ENCODE data around the gene MDFI.
"Not testable (repeated sequence)": the region's sequence is repeated elsewhere in the genome, so short reads cannot be mapped to it uniquely, and the experiment has no call there.

Gene MDFI

DNA sequence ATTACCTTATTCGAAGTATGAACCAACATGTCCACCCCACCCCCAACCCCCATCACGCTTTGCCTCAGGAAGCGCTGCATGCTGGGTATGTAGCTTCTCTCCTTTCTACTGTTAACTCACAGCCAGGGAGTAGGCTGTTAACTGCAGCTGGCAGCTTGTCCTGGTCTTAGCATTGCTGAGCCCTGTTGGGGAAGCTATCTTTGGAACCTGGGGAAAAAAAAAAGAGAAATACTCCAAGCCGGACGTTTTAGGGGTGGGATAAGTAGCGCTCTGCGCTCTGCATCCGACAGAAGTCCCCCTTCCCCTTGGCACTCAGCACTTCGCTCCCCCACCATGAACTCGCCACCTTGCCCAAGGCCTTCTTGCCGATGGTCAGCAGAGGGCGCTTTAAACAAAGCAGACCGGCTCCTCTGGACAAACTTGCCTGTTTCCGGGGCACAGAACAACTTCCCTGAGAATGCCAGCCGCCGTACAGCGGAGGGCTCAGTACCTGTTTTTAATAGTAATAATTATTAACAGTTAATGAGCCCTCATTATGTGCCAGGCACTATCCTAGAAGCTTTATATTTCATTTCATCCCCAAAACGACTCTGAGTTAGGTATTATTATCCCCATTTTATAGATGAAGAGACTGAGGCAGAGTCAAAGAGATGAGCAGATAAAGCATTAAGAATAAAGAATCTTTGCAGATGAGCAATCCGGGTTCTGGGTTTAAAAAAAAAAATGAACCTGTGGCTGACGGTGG is 35.2 kb upstream of the MDFI start:
- peak; percentile 59 for FAIRE-seq

DNA sequence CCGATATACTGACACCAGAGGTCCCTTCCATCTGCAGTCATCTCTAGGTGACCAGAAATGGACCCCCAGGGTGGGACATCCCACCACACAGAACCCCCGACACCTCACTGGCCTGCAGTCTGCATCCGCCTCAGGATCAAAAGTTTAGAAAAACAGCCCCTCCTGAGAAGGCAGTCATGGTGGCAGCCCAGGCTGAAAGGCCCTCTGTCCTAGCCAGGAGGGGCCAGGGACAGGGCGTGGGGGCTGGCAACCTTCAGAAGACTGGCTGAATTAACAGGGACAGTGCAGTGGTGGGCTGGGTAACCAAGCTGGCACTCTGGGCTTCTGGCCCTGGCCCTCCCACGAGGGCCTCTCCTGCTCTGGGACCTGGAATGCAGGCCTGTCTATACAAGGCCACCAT is 34.3 kb upstream of the MDFI start:
- FAIRE-seq, result no peak

DNA sequence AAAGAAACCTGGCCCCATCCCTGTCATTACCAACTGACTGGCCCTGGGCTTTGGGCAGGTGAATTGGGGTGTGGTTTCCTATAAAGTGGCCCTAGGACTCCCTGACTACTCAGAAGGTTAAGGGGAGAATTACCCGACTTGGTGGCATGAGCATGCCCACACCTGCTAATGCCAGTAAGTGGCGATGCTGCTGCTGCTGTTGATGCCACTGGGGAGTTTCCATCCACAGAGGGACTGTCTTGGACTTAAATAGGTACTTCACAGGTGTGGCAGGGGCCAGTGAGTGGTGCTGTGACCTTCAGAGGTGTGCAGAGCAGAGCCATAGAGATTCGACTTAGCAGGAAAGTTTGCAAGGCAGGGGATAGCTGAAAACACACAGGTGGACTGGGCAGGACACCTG is 32.6 kb upstream of the MDFI start:
- FAIRE-seq, result no peak

DNA sequence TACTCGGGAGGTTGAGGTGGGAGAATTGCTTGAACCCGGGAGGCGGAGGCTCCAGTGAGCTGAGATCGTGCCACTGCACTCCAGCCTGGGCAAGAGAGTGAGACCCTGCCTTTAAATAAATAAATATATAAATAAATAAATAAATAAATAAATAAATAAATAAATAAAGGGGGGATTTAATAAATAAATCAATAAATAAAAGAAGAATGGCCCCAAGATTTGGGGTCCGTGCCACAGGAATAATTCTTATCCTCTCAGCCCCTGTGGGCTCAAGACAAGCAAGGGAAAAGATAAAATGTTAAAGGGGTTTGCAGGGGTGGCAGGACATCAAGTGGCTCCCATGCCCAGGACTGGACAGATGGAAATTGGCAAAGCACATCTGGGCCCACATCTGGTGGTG is 31.2 kb upstream of the MDFI start:
- FAIRE-seq, result no peak

DNA sequence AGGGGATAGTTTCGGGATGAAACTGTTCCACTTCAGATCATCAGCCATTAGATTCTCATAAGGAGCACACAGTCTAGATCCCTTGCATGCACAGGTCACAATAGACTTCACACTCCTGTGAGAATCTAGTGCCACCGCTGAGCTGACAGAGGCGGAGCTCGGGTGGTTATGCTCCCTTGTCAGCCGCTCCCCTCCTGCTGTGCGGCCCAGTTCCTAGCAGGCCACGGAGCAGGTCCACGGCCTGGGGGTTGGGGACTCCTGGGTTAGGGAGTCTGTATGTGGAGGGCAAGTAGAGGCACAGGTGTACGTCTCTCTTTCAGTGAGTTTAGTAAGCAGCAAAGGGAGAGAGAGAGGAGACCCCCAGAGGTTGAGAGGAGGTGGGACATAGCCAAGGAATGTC is 30.5 kb upstream of the MDFI start:
- FAIRE-seq, result no peak

DNA sequence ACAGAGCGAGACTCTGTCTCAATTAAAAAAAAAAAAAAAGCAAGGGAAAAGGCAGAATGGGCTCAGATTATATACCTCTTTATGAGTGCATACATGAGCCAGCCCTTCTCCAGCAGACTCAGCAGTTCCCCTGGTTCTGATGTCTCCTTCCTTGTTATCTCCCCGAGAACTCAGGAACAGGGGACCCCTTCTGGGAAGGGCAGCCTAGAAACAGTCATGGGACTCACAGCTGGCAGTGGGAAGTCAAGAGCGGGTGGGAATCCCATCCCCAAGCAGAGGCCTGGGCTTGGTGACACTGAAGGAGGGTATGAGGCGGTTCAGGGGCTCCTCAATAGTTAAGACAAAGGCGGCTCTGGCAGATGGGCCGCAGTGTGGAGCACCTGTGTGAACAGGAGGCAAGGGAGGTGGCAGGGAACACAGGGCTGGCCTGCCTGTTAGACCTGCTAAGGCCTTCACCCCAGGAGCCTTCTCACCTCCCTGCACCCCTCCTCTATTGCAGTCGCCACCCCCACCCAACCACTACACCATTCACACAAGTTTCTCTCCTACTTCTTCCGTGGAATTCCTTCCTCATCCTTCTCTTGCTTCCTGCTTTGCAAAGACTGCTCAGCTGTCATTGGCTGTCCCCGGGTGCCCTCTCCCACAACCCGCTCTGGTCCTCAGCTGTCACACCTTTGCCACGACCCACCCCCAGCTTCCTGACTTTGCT is 29.7 kb upstream of the MDFI start:
- FAIRE-seq, result no peak

DNA sequence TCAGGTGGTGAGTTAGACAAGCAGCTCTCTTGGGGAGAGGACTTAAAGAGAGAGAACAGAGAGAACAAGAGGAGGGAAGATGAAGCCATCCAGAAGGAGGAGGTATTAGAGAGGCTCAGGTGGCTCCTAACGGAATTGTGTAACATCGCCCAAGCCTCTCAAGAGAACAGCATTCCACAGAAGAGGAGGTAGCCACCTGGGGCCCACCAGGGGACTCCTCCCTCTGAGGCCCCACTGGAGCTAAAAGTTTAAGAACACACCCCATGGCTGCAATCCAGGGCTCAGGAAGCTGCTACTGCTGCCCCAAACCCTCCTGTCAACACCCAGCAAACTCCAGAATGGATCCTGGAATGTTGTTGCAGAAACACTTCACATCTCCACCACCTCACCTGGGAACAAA is 23.6 kb upstream of the MDFI start:
- no peak for FAIRE-seq

DNA sequence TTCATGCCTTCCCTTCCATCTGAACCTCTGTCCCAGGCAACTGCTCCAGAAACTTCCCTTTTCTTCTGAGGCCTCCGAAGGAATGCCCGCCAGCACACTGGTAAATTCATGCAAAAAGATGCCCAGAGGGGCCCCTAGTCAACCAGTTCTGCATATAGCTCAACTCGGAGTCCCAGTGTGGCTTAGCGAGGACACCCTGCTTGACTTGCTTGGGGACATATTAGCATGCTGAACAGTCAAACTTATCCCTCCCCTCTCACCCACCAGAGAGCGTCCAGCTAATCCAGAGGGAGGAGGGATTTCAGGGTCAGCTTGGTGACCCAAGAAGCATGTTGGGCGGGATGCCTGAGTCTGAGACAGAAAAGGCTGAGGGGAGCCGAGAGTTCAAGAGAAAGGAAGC is 23.0 kb upstream of the MDFI start:
- FAIRE-seq, result no peak

DNA sequence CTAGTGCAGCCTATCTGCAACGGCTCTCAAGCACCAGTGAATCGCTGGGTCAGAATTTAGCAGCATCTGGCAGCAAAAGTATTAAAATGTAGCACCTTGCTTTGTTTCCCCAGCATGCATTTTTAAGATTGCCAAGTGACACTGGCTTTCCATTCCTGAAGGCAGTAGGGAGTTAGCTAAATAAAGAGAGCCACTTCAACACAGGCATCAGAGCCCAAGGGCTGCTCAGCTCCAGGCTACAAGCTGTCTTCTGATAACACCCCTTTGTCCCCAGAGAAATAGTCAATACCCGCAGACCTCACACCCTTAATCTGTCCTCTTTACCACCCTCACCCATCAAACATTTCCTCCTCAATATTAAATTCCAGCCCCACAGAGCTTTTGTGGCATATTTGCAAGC is 19.7 kb upstream of the MDFI start:
- FAIRE-seq, result no peak

DNA sequence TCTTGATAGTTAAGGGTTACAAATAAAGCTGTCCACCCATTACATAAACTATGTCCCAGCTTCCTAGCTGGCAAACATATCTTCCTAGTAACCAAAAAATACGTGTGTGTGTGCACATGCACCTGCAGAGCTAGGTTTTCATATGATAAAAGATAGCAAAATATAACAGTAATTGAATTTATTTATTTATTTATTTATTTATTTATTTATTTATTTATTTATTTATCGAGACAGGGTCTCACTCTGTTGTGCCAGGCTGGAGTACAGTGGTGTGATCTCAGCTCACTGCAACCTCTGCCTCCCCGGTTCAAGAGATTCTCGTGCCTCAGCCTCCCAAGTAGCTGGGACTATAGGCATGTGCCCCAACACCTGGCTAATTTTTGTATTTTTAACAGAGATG is 19.1 kb upstream of the MDFI start:
- FAIRE-seq, result not testable (repeated sequence)

DNA sequence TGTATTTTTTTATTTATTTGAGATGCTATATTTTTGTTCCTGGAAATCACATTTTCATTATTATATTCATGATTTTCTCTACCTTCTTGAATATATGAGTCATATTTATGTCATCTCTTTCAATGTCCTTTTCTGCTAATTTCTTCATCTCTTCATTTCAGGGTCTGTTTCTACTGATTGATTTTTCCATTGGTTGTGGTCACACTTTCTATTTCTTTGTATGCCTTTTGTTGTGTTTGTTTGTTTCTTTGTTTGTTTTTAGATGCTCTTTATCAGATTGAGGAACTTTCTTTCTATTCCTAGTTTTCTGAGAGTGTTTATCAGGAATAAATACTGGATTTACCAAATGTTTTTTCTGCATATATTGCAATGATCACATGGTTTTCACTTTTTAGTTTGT is 16.9 kb upstream of the MDFI start:
- FAIRE-seq, result no peak

DNA sequence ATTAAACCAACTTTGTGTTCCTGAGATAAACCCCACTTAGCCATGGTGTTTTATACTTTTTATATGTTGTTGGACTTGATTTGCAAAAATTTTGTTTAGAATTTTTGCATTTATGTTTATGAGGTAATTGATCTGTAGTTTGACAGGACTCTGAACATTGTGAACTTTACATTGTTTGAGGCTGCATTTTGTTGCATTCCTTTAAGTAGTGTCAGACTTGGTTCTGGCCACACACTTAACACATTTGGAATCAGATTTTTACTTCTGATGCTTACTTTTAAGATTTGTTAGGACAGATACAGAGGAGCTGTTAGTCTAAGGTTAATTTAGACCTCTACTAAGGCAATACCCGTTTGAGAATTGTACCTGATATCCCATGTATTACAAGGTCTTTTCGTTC is 16.5 kb upstream of the MDFI start:
- FAIRE-seq, result no peak

DNA sequence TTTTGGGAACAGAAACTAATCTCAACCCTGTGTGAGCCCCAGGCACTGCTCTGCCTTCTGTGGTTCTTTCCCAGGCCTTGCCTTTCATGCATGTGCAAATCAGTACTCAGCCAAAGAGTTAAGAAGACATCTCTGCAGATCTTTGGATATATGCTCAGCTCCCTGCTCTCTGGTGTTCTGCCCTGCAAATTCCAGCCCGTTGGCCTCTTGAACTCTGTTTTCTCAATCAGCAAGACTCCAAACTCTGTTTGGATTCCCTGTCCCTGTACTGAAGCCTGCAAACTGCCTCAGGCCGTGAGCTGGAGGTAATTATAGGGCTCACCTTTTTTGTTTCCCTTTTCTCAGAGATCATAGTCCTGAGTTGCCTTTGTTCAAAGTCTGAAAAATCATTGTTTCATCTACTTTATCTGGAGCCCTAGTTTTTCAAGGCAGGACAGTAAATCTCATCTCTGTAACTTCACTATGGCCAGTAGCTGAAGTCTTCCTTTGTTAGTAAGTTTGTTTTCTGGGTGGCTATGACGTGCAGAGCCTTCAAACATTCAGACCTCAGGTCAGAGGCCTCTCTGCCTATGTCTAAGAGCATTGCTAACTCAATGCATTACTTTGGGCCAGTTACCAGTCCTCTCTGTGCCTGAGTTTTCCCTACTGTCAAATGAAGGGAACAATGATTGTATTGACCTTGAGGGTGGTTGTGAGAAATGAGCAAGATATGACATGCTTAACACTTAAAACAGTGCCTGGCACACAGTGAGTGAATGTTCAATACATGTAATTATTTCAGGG is 15.9 kb upstream of the MDFI start:
- FAIRE-seq, result no peak

DNA sequence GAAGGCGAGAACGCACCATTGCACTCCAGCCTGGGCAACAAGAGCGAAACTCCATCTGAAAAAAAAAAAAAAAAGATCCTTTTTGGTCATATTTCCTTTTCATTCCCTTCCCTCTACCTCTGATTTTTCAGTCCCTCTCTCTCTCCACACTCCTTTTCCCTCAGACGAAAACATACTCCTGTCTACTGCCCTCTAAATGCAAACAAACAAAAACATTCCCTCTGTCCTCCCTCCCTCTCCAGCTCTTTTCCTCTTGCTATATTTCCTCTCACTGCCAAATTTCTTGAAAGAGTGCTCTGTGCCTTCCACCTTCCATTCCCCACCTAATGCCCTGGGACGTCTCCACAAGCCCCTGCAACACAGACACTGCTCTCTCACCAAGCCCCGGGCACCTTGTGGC is 14.9 kb upstream of the MDFI start:
- no peak for FAIRE-seq

DNA sequence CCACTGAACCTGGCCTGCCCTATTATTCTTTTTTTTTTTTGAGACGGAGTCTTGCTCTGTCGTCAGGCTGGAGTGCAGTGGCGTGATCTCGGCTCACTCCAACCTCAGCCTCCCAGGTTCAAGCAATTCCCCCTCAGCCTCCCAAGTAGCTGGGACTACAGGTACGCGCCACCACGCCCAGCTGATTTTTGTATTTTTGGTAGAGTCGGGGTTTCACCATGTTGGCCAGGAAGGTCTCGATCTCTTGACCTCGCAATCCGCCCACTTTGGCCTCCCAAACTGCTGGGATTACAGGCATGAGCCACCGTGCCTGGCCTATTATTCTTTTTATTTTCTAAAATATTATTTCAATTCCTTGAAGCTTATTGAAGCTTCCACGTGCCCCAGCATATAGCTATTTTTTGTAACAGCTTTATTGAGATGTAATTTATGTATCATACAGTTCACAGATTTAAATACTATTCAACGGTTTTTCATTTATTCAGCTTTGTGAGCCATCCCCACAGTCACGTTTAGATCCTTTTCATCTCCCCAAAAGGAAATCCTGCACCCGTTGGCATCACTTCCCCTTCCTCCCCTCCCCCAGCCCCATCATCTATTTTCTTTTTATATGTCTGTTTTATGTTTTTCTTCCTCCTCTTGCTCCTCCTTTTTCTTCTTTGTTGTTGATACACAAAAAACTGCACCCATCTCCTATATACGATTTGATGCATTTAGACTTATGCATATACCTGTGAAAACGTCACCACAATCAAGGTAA is 13.5 kb upstream of the MDFI start:
- FAIRE-seq, result no peak

DNA sequence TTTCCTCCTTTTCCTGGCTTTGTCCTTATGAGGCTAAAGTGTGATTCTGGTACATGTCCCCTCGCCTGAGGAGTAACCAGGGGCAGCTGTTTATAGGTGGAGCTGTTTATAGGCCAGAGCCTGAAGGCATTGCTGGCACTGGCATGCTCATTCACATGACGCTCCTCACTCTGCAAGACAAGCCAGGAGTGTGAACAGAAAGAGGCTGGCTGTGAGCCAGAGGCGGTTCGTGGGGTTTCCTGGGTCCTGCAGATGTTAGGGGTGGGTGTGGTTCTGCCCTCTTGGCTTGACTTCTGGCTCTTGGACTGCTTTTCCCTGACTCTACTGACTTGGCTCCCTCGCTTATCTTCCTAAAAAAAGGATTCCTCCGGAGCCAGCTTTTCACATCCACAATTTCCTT is 12.8 kb upstream of the MDFI start:
- FAIRE-seq, result no peak

DNA sequence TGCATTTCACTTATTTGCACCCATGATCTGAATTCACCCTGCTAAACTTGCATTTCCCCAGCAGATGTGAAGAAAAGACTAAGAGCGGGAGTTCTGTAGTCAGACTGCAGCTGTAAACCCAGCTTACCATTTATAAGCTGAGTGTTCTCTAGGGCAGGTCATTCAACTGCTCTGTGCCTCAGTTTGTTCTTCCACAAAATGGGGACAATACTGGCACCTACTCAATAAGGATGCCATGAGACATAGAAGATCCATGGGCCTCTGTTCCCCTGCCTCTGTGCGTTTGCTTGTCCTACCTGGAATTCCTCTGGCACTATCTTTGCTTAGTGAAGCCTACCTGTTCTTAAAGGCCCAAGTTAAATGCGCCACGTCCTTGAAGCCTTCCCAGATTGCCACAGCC is 12.2 kb upstream of the MDFI start:
- no peak for FAIRE-seq

DNA sequence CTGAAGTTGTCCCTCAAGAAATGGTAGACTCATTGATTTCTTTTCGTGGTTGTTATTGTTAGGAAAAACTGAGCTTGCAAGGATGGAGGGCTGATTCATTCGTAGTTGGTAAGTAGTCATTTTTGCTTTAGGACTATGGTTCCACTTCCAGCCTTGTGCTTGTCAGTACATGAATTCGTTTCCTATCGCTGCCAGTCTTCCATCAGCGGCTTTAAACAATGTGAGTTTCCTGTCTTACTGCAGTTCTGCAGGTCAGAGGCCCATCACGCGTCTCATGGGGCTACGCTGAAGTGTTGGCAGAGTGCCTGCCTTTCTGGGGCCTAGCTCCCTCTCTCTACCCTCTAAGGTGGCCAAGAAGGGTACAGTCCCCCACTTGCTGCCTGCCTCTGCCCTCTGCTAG is 11.4 kb upstream of the MDFI start:
- FAIRE-seq, result no peak

DNA sequence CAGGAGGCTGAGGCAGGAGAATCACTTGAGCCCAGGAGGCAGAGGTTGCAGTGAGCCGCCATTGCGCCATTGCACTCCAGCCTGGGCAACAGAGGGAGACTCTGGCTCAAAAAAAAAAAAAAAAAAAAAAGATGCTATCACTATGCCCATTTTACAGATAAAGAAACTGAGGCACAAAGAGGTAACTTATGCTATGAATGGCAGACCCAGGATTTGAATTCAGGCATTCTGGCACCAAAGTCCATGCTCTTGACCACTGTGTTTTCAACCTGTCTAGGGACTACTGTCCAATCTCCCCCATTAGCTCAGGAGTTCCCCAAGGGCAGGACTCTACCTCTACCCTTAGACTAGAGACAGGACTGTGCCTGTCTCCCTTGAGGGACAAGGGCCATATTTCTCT is 9.1 kb upstream of the MDFI start:
- no peak for FAIRE-seq

DNA sequence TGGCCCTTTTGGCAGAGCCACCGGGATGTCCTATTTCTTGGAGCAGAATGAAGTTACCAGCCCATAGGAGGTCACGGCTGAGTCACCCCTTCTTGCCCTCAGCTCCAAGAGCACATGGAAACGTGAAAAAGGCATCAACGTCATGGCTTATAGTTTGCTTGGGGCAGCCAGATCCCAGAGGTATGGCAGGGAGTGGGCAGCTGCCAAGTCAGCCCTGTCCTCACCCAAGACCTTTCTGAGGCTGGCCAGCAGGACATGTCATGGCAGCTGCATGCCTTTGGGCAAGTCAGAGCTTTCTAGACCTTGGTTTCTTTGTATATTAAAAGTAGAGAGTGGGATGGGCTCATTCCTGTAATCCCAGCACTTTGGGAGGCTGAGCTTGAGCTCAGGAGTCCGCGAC is 8.2 kb upstream of the MDFI start:
- FAIRE-seq, result no peak

DNA sequence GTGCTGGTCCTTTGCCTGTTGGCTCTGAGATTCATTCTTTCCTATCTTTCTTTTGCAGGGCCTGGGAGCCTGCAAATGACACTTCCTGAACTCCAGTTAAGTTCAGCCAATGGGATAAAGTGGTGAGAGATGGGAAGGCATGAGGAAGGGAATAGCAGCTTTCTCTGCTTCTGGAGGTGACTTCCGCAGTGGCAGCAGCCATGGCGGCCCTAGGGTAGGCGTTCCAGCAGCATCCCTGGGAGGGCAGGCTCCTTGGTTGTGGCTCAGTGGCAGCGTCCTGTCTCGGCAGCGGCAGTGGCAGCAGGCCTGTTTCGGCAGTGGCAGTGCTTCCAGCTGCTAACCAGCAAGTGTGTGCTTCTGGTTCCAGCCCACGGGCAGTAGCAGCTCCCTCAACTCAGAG is 7.3 kb upstream of the MDFI start:
- no peak for FAIRE-seq

DNA sequence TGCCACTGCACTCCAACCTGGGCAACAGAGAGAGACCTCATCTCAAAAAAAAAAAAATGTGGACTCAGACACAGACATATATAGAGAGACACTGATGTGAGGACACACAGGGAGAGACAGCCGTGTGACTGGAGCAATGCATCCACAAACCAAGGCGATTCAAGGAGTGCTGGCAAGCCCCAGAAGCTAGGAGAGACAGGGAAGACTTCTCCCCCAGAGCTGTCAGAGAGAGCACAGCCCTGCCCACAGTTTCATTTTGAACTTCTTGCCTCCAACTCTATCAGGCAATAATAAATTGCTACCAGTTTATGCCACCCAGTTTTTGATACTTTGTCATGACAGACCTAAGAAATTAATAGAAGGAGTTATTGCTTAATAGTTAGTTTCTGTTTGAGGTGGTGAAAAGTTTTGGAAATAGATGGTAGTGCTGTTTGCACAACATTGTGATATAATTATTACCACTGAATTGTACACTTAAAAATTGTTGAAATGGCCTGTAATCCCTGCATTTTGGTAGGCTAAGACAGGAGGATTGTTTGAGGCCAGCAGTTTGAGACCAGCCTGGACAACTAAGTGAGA is 5.1 kb upstream of the MDFI start:
- FAIRE-seq, result no peak

DNA sequence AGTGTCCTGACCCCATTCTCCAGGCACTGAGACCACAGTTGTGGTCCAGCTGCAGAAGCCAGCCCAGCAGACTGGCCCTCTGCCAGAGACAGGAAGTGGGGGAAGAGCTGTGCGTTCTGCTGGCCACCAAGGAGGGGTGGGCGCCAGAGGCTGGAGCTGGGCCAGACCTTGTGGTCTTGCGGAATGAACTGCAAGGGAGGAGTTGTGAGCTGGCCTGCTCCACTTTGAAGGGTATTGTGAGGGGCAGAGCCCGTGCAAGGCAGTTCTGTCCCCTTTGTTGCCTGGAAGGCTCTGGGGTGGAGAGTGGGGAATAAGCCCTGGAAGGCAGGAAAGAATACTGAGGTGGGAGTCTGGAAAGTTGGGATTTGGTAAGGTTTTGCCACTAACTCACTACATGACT is 3.6 kb upstream of the MDFI start:
- FAIRE-seq, result no peak
